ENCODE measurements around the gene MFSD6.
A peak's percentile ranks its signal among the peaks of the same experiment; 100 is the strongest.

DNA sequence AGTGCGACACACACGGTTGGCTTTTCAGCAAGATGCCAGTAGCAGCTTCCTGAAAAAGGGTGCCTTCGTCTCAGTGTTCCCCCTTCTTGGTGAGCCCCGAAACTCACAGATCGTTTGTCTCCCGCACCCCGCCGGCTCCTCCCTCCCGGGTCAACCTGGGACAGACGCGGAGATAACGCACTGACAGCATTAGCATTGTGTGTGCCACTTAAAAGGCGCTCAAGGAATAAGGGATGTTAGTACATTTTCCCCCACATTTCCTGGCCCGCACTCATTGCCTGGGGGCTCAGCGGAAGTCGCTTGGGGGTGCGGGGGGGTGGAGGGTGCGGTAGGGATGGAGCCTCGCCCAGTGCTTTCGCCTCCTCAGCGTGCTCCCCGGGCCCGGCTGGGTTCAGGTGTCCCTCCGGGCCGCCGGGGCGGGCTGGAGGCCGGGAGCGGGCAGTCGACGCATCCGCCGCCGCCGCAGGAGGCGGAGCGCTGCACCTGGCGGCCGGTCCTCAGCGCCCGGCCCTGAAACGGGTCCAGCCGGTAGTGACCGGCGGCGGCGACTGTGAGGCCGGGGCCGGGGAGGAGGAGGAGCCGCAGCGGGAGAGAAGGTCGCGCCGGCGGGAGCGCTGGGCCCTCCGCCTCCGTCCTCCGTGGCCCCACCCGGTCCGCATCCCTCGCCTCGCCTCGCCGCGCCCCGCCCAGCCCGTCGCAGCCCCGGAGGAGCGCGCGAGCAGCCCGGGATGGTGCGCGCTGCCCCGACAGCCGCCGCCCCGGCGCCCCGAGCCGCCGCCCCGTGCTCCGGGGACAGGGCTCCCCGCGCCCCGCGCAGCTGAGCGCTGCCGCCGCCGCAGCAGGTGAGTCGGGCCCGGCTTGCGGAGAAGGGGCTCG, at the start of gene MFSD6:
- TF ChIP-seq, protein P1, sequence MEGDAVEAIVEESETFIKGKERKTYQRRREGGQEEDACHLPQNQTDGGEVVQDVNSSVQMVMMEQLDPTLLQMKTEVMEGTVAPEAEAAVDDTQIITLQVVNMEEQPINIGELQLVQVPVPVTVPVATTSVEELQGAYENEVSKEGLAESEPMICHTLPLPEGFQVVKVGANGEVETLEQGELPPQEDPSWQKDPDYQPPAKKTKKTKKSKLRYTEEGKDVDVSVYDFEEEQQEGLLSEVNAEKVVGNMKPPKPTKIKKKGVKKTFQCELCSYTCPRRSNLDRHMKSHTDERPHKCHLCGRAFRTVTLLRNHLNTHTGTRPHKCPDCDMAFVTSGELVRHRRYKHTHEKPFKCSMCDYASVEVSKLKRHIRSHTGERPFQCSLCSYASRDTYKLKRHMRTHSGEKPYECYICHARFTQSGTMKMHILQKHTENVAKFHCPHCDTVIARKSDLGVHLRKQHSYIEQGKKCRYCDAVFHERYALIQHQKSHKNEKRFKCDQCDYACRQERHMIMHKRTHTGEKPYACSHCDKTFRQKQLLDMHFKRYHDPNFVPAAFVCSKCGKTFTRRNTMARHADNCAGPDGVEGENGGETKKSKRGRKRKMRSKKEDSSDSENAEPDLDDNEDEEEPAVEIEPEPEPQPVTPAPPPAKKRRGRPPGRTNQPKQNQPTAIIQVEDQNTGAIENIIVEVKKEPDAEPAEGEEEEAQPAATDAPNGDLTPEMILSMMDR (conservative IDR thresholded peaks at IDR 0.05) = peak; percentile 14
- peak; percentile 72 for TF ChIP-seq ZFX (IDR thresholded peaks at IDR 0.05)
